ENCODE results near the gene CCR6. TPM values are rescaled to one million over a fixed set of nuclear protein-coding genes. Genes with fewer than 3 reads are reported as not detected.

CCR6 gene
- total and polyA plus RNA-seq, 2 of the 8 experiments (the other 6 are each of a cell fraction or from before 2014, with no cell fraction given): 0.06 TPM; not detected in 1

DNA sequence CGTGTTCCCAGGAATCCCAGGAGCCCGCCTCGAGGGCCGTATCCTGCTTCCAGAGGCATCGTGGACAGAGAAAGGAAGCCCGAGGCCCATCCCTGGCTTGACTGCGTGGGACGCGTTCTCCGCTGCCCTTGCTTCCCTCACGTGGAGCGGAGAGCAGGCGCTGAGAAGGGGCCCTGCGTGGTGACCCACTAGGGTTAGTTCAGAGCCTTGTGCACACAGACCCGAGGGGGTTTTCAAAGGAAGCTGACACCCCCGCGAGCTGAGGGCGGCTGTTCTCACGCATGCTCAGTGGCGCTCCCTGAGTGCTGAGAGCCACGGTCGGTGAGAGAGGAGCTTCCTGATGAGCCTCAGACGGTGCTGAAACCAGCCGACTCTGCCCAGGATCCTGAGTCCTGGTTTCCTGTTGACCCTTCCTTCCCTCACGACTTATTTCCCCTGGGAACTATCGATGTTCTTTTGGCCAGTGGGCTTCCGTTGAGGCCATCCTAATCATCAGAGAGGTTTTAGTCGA is 28.9 kb upstream of the CCR6 start:
- 86% methylated on average over 21 of the region's 28 CpGs; no CpG with 5 or more reads in 1 of the 2 experiments for WGBS, 2 experiments (ENCODE audit: extremely low coverage in 1 of 2, insufficient coverage in 1 of 2, insufficient read length in 1 of 2, insufficient replicate concordance in 2 of 2, low coverage in 1 of 2, low lambda C conversion rate in 2 of 2, missing lambda C conversion rate in 1 of 2)
- Histone ChIP-seq H3K79me2 (ENCODE audit: control insufficient read depth in 1 of 2, insufficient read depth in 2 of 2, low read length in 2 of 2) (no peaks in the 10 kb centered on the region), H2AK5ac (ENCODE audit: low read depth, low read length) (no peak overlapping the region), H2BK20ac (ENCODE audit: low read length) (no peak overlapping the region), H2BK12ac (ENCODE audit: low read depth, low read length) (no peak overlapping the region), H3K56ac (replicated peaks; ENCODE audit: insufficient read length, low read depth, low read length) (no peak overlapping the region), H4K20me1 (replicated peaks in 1 of 2; ENCODE audit: control insufficient read depth in 1 of 2, insufficient read depth in 2 of 2, low read length in 2 of 2) (no peaks in the 10 kb centered on the region), H3K23ac (ENCODE audit: insufficient read length) (no peak overlapping the region), H3K4me1 (replicated peaks in 1 of 4; ENCODE audit: control insufficient read depth in 3 of 4, insufficient read depth in 4 of 4, low read length in 3 of 4) (peaks cover 0 to 7% (median 1%) of the 10 kb centered on the region in 4 experiments; a peak in 2 of 7 replicates), H3K18ac (ENCODE audit: extremely low read depth, low read length) (no peak overlapping the region), H3K27me3 (replicated peaks in 1 of 4; ENCODE audit: control insufficient read depth in 3 of 4, extremely low read depth in 1 of 4, insufficient read depth in 3 of 4, low read length in 3 of 4) (no peaks in the 10 kb centered on the region), H2BK15ac (ENCODE audit: low read length) (no peak overlapping the region), H3K4me2 (ENCODE audit: insufficient read depth in 1 of 2, low read depth in 2 of 2, low read length in 2 of 2) (no peak overlapping the region), H2BK120ac (replicated peaks; ENCODE audit: low read depth, low read length) (no peak overlapping the region), H3K27ac (ENCODE audit: low read depth, low read length) (no peak overlapping the region), H4K5ac (ENCODE audit: insufficient read length, low read depth, low read length) (no peak overlapping the region), H3K9ac (replicated peaks in 1 of 4; ENCODE audit: extremely low read depth in 1 of 4, low read depth in 3 of 4, low read length in 3 of 4) (no peak overlapping the region), H3K14ac (ENCODE audit: insufficient read length) (no peak overlapping the region), H2AFZ (ENCODE audit: low read length) (peak overlapping the region; percentile 28; the same call in 1 of the 2 replicates), H3K79me1 (ENCODE audit: low read depth, low read length) (no peaks in the 10 kb centered on the region), H3K4ac (replicated peaks; ENCODE audit: insufficient read length, low read depth, low read length) (no peak overlapping the region), H3K23me2 (ENCODE audit: low read depth, low read length) (no peaks in the 10 kb centered on the region), H3K9me3 (ENCODE audit: insufficient read depth in 2 of 2, low read depth in 1 of 2, low read length in 1 of 2) (no peaks in the 10 kb centered on the region), H4K8ac (ENCODE audit: extremely low read depth, insufficient read depth, low read length) (no peak overlapping the region), H4K91ac (replicated peaks; ENCODE audit: insufficient read length, low read length) (no peak overlapping the region), H2BK5ac (ENCODE audit: low read depth, low read length) (no peak overlapping the region), H3K36me3 (ENCODE audit: control insufficient read depth in 2 of 4, insufficient read depth in 4 of 4, low read length in 3 of 4) (no peaks in the 10 kb centered on the region), H3K4me3 (ENCODE audit: extremely low read depth in 1 of 4, insufficient read depth in 2 of 4, low read depth in 3 of 4, low read length in 4 of 4) (no peak overlapping the region)
- FAIRE-seq (no peak), DNase-seq (ENCODE audit: low read depth in 1 of 2, low spot score in 2 of 2) (no peak)
- CTCF ChIA-PET (ENCODE audit: partially characterized antibody): interaction anchor here (0.9 to 1.4 kb wide), 5 partner anchors 20 to 322 kb away, joined by 3 to 4 read pairs (median 3); no protein-coding TSS in a partner anchor
- POLR2A ChIA-PET (ENCODE audit: partially characterized antibody): no interaction called here
- TF ChIP-seq MAFK (IDR thresholded peaks at IDR 0.05; ENCODE audit: low read depth, low read length) (no peak), RAD21 (IDR thresholded peaks at IDR 0.05 in 1 of 2, conservative IDR thresholded peaks at IDR 0.05 in 1 of 2; ENCODE audit: low read depth in 2 of 2, low read length in 2 of 2) (no peak), GTF2F1 (IDR thresholded peaks at IDR 0.05; ENCODE audit: borderline replicate concordance, low read depth, low read length) (no peak), SP4 (IDR thresholded peaks at IDR 0.05; ENCODE audit: low read length) (no peak), EZH2 (IDR thresholded peaks at IDR 0.05; ENCODE audit: low read depth, low read length, severe bottlenecking) (no peak)
- TF ChIP-seq, protein P1, sequence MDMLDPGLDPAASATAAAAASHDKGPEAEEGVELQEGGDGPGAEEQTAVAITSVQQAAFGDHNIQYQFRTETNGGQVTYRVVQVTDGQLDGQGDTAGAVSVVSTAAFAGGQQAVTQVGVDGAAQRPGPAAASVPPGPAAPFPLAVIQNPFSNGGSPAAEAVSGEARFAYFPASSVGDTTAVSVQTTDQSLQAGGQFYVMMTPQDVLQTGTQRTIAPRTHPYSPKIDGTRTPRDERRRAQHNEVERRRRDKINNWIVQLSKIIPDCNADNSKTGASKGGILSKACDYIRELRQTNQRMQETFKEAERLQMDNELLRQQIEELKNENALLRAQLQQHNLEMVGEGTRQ (IDR thresholded peaks at IDR 0.05; ENCODE audit: low read length): no peak

Measured in H1 (cell line).